IMR-90 (cell line): ENCODE measurements around the gene RAB11FIP3. TPM values are rescaled to one million over a fixed set of nuclear protein-coding genes. Genes with fewer than 3 reads are reported as not detected.
A peak's percentile ranks its signal among the peaks of the same experiment; 100 is the strongest.

ENCODE experiments used
- ATAC-seq: fragments of 200-7000 bp; cut with Tn5 transposase; 2 replicates; pipeline ENCODE4 v1.9.1; 2020; ENCODE audit warnings: low read depth, mild to moderate bottlenecking, moderate library complexity
- BruUV-seq: library from RNA; stranded (reverse); fragments of 400-500 nt; replicated peaks from 2 replicates; lab custom pipeline; 2021; lab: Mats Ljungman, UMichigan
- CTCF ChIA-PET: fragments of 300-600 bp; formaldehyde crosslinking; extraction: SDS; loops from one replicate; lab custom pipeline; 2021; ENCODE audit warnings: antibody characterized with exemption; lab: Yijun Ruan, JAX
- POLR2A ChIA-PET: fragments of 300-600 bp; sonication (Branson Sonifier 250); formaldehyde crosslinking; loops from one replicate; lab custom pipeline; 2022; ENCODE audit warnings: antibody characterized with exemption; ENCODE audit not compliant: unreplicated experiment; lab: Charles Lee
- DNase-seq: peaks from one replicate; pipeline ENCODE4 v3.0.0; 2013
- H2AFZ ChIP-seq: replicated peaks from 2 replicates; pipeline ENCODE3; 2013; ENCODE audit warnings: low read length, mild to moderate bottlenecking; ENCODE audit not compliant: poor library complexity
- H2AK5ac ChIP-seq: 2 replicates; pipeline ENCODE4 v1.6.1; 2013; ENCODE audit warnings: low read depth, low read length, inconsistent platforms
- H2AK9ac ChIP-seq: replicated peaks from 2 replicates; pipeline ENCODE3; 2013; ENCODE audit warnings: mild to moderate bottlenecking, low read depth, low read length, moderate library complexity; ENCODE audit not compliant: poor library complexity
- H2BK120ac ChIP-seq: 2 replicates; pipeline ENCODE4 v1.6.1; 2013; ENCODE audit warnings: low read depth, low read length, inconsistent platforms
- H2BK15ac ChIP-seq: 3 replicates; pipeline ENCODE4 v1.6.1; 2013; ENCODE audit warnings: low read depth, low read length, inconsistent platforms
- H2BK20ac ChIP-seq: 2 replicates; pipeline ENCODE4 v1.6.1; 2013; ENCODE audit warnings: low read depth, mild to moderate bottlenecking, inconsistent platforms, low read length, moderate library complexity
- H2BK5ac ChIP-seq: 2 replicates; pipeline ENCODE4 v1.6.1; 2013; ENCODE audit warnings: mild to moderate bottlenecking, low read depth, low read length, inconsistent platforms; ENCODE audit not compliant: poor library complexity, severe bottlenecking
- H3K14ac ChIP-seq: replicated peaks from 2 replicates; pipeline ENCODE4 v1.6.1; 2013; ENCODE audit warnings: low read depth, low read length, inconsistent platforms
- H3K18ac ChIP-seq: 2 replicates; pipeline ENCODE4 v1.6.1; 2013; ENCODE audit warnings: low read depth, low read length, control low read depth
- H3K23ac ChIP-seq: 2 replicates; pipeline ENCODE4 v1.6.1; 2013; ENCODE audit warnings: low read depth, low read length, inconsistent platforms
- H3K27ac ChIP-seq: 2 replicates; pipeline ENCODE4 v1.5.1; 2013; ENCODE audit warnings: mild to moderate bottlenecking, control low read depth, low read length; ENCODE audit not compliant: insufficient read depth
- H3K27me3 ChIP-seq: 2 replicates; pipeline ENCODE4 v1.6.1; 2013; ENCODE audit warnings: low read length; ENCODE audit not compliant: control insufficient read depth, insufficient read depth
- H3K36me3 ChIP-seq: 2 replicates; pipeline ENCODE4 v1.6.1; 2013; ENCODE audit warnings: low read length, mixed read lengths; ENCODE audit not compliant: control insufficient read depth, insufficient read depth
- H3K4ac ChIP-seq: 2 replicates; pipeline ENCODE4 v1.6.1; 2013; ENCODE audit warnings: low read depth, low read length, inconsistent platforms
- H3K4me1 ChIP-seq: 2 replicates; pipeline ENCODE4 v1.6.1; 2013; ENCODE audit warnings: low read length, mixed read lengths; ENCODE audit not compliant: control insufficient read depth, insufficient read depth
- H3K4me2 ChIP-seq: 2 replicates; pipeline ENCODE4 v1.6.1; 2013; ENCODE audit warnings: low read depth, mild to moderate bottlenecking, control low read depth, low read length, moderate library complexity
- H3K4me3 ChIP-seq: 2 replicates; pipeline ENCODE4 v1.5.1; 2013; ENCODE audit warnings: low read depth, mild to moderate bottlenecking, control low read depth, low read length, moderate library complexity; ENCODE audit not compliant: insufficient read depth
- H3K56ac ChIP-seq: 2 replicates; pipeline ENCODE4 v1.6.1; 2013; ENCODE audit warnings: low read length, inconsistent platforms; ENCODE audit not compliant: insufficient read depth; ENCODE audit errors: extremely low read depth
- H3K79me1 ChIP-seq, 2 experiments: 2 replicates each; pipeline ENCODE4 v1.6.1; 2013; ENCODE audit warnings: low read length in 2 of 2, inconsistent platforms in 1 of 2, low read depth in 1 of 2
- H3K9ac ChIP-seq: 2 replicates; pipeline ENCODE4 v1.6.1; 2013; ENCODE audit warnings: low read depth, low read length, control low read depth
- H3K9me1 ChIP-seq: 2 replicates; pipeline ENCODE4 v1.6.1; 2013; ENCODE audit warnings: low read length, inconsistent platforms; ENCODE audit not compliant: insufficient read depth
- H3K9me3 ChIP-seq: 2 replicates; pipeline ENCODE4 v1.6.1; 2013; ENCODE audit warnings: low read length; ENCODE audit not compliant: control insufficient read depth, insufficient read depth
- H4K20me1 ChIP-seq: 2 replicates; pipeline ENCODE4 v1.6.1; 2013; ENCODE audit warnings: low read length, inconsistent platforms; ENCODE audit not compliant: insufficient read depth
- H4K5ac ChIP-seq: 2 replicates; pipeline ENCODE4 v1.6.1; 2013; ENCODE audit warnings: mild to moderate bottlenecking, low read depth, low read length, control low read depth
- H4K8ac ChIP-seq, 2 experiments: 2 replicates each; pipeline ENCODE4 v1.6.1; 2013; ENCODE audit warnings: low read depth in 2 of 2, low read length in 2 of 2, control low read depth in 1 of 2, inconsistent platforms in 1 of 2
- H4K91ac ChIP-seq: 2 replicates; pipeline ENCODE4 v1.6.1; 2013; ENCODE audit warnings: low read depth, low read length, inconsistent platforms; ENCODE audit not compliant: insufficient read depth
- BHLHE40 ChIP-seq: fragments of 150-350 bp; IDR thresholded peaks from 2 replicates; pipeline ENCODE4 v1.6.1; 2016; ENCODE audit warnings: mild to moderate bottlenecking, low read depth, low read length
- CEBPB ChIP-seq: IDR thresholded peaks from 2 replicates; pipeline ENCODE4 v1.6.1; 2012; ENCODE audit warnings: low read depth, low read length, improper control_type of control experiment
- CHD1 ChIP-seq: IDR thresholded peaks from 2 replicates; pipeline ENCODE4 v1.6.1; 2012; ENCODE audit warnings: low read depth, low read length, improper control_type of control experiment
- CTCF ChIP-seq: conservative IDR thresholded peaks from 2 replicates; pipeline ENCODE4 v1.5.1; 2012; ENCODE audit warnings: mild to moderate bottlenecking, low read depth, low read length, improper control_type of control experiment
- ELK1 ChIP-seq: fragments of 150-350 bp; IDR thresholded peaks from 2 replicates; pipeline ENCODE4 v1.6.1; 2016; ENCODE audit warnings: low read depth, mild to moderate bottlenecking, low read length, moderate library complexity, borderline replicate concordance
- FOS ChIP-seq: fragments of 150-350 bp; IDR thresholded peaks from 2 replicates; pipeline ENCODE4 v1.6.1; 2016; ENCODE audit warnings: low read depth, low read length
- MAFK ChIP-seq: IDR thresholded peaks from 2 replicates; pipeline ENCODE4 v1.6.1; 2012; ENCODE audit warnings: low read depth, low read length, improper control_type of control experiment
- MAZ ChIP-seq: IDR thresholded peaks from 2 replicates; pipeline ENCODE4 v1.6.1; 2012; ENCODE audit warnings: low read depth, mild to moderate bottlenecking, low read length, improper control_type of control experiment, moderate library complexity, borderline replicate concordance
- MXI1 ChIP-seq: IDR thresholded peaks from 2 replicates; pipeline ENCODE4 v1.6.1; 2012; ENCODE audit warnings: low read depth, mild to moderate bottlenecking, low read length, moderate library complexity, borderline replicate concordance
- POLR2A ChIP-seq: IDR thresholded peaks from 2 replicates; pipeline ENCODE4 v1.6.1; 2012; ENCODE audit warnings: mild to moderate bottlenecking, low read depth, low read length
- RAD21 ChIP-seq: IDR thresholded peaks from 2 replicates; pipeline ENCODE4 v1.6.1; 2012; ENCODE audit warnings: low read length, improper control_type of control experiment
- RCOR1 ChIP-seq: IDR thresholded peaks from 2 replicates; pipeline ENCODE4 v1.6.1; 2012; ENCODE audit warnings: mild to moderate bottlenecking, low read length, improper control_type of control experiment; ENCODE audit not compliant: insufficient replicate concordance
- RFX5 ChIP-seq: IDR thresholded peaks from 2 replicates; pipeline ENCODE4 v1.8.0; 2012; ENCODE audit warnings: low read depth, mild to moderate bottlenecking, low read length, moderate library complexity
- SMC3 ChIP-seq: fragments of 150-350 bp; IDR thresholded peaks from 2 replicates; pipeline ENCODE4 v1.6.1; 2016; ENCODE audit warnings: low read depth, mild to moderate bottlenecking, antibody characterized with exemption, low read length, moderate library complexity
- USF2 ChIP-seq: fragments of 150-350 bp; IDR thresholded peaks from 2 replicates; pipeline ENCODE4 v1.6.1; 2017; ENCODE audit warnings: mild to moderate bottlenecking, antibody characterized with exemption, low read length, low read depth
- WGBS, 2 experiments: methylation state at CpG; one replicate each; pipeline versions ENCODE4 v1.1.5 to v1.1.7; 2013; ENCODE audit warnings: missing lambda C conversion rate in 2 of 2; ENCODE audit not compliant: insufficient read length in 1 of 2; ENCODE audit errors: extremely low coverage in 2 of 2; 5-methylcytosine and 5-hydroxymethylcytosine counted together
- dilution Hi-C: fragments of 300-500 bp; cut with HindIII; formaldehyde crosslinking; loops from one replicate; pipeline ENCODE4 v1.14.3; 2018; ENCODE audit warnings: low sequenced_read_pairs; ENCODE audit not compliant: unreplicated experiment
- in situ Hi-C: fragments of 300-500 bp; cut with MboI; formaldehyde crosslinking; loops from 3 replicates; pipeline ENCODE4 v1.14.3; 2019; ENCODE audit warnings: low sequenced_read_pairs, inconsistent platforms, mixed read lengths
- intact Hi-C: fragments of 100-400 bp; cut with micrococcal nuclease; formaldehyde crosslinking; loops from 2 replicates; pipeline ENCODE4 v1.10.0; 2022
- polyA plus RNA-seq, 3 experiments: library from polyadenylated mRNA; depleted of rRNA; stranded (reverse); fragments of >200 nt; gene quantifications; 2 replicates each; pipeline ENCODE4 v1.2.3, GENCODE V29; 2012; ENCODE audit warnings: low replicate concordance in 1 of 3
- total RNA-seq: library from RNA; depleted of rRNA; stranded (reverse); fragments of >200 nt; gene quantifications from 2 replicates; pipeline ENCODE4 v1.2.3, GENCODE V29; 2012

RAB11FIP3 gene
- total and polyA plus RNA-seq, 2 of the 4 experiments (the other 2 are of a cell fraction): 7.5 to 22.5 TPM

- H4K5ac ChIP-seq: no peak overlapping the region
- H2BK120ac ChIP-seq: no peak overlapping the region
- H4K91ac ChIP-seq: no peak overlapping the region
- no peaks in the 10 kb centered on the region for H3K27me3 ChIP-seq
- H2BK5ac ChIP-seq: no peak overlapping the region
- DNase-seq (peak; percentile 17), ATAC-seq (peak; percentile 62)
- H3K9me3 ChIP-seq: no peaks in the 10 kb centered on the region
- no peak overlapping the region for H3K27ac ChIP-seq
- peaks cover 9% of the 10 kb centered on the region; the same call in 1 of the 2 replicates for H3K9me1 ChIP-seq
- intact Hi-C loops: loop anchor here (10.0 kb wide), 1 partner anchor 89 kb away; the partner anchor contains the start of gene NME4
- H3K23ac ChIP-seq: no peak overlapping the region
- ChIA-PET POLR2A (no interaction called here), CTCF (no interaction called here)
- H3K4me3 ChIP-seq: no peak overlapping the region
- H3K4ac ChIP-seq: no peak overlapping the region
- dilution Hi-C loops: no loop called here
- peaks cover 11% of the 10 kb centered on the region for H3K36me3 ChIP-seq
- peaks cover 0 to 23% of the 10 kb centered on the region in 2 experiments; a peak in 3 of 4 replicates for H3K79me1 ChIP-seq
- no TSS peak for BruUV-seq
- no peak overlapping the region for H2AFZ ChIP-seq
- H3K56ac ChIP-seq: no peak overlapping the region
- peaks cover 9% of the 10 kb centered on the region for H4K20me1 ChIP-seq
- 66% methylated on average over 7 of the region's 14 CpGs; no CpG with 5 or more reads in 1 of the 2 experiments for WGBS, 2 experiments
- no peak overlapping the region for H2BK15ac ChIP-seq
- no peak overlapping the region for H3K18ac ChIP-seq
- in situ Hi-C loops: no loop called here
- H2BK20ac ChIP-seq: no peak overlapping the region
- no peak overlapping the region for H3K4me2 ChIP-seq
- no peak overlapping the region for H3K14ac ChIP-seq
- no peak overlapping the region for H3K9ac ChIP-seq
- peak overlapping the region; percentile 48 for H2AK9ac ChIP-seq
- H2AK5ac ChIP-seq: no peak overlapping the region
- H3K4me1 ChIP-seq: peaks cover 4% of the 10 kb centered on the region; the same call in 1 of the 2 replicates
- H4K8ac ChIP-seq: no peak overlapping the region
- TF ChIP-seq CHD1 (no peak), RFX5 (no peak), RAD21 (no peak), MAZ (no peak), RCOR1 (no peak), SMC3 (no peak), MAFK (no peak), FOS (no peak), CEBPB (no peak), ELK1 (no peak), BHLHE40 (no peak), CTCF (no peak), POLR2A (no peak), MXI1 (no peak), USF2 (no peak)
Observed at GRCh38 chr16:483341-484075, 58.1 kb downstream of the RAB11FIP3 start.
